Neural progenitor cell (in vitro differentiated cells): ENCODE results near the gene ELMO1. TPM values are rescaled to one million over a fixed set of nuclear protein-coding genes. Genes with fewer than 3 reads are reported as not detected.

Source experiments
- DNase-seq: peaks from one replicate; pipeline ENCODE4 v3.0.0-alpha.2; 2016; ENCODE audit warnings: low spot score
- H2AFZ ChIP-seq: fragments of 200-600 bp; sonication (generic); replicated peaks from 2 replicates; pipeline ENCODE4 v1.6.1; 2016; ENCODE audit warnings: antibody characterized with exemption
- H3F3A ChIP-seq: fragments of 200-600 bp; sonication (generic); 2 replicates; pipeline ENCODE4 v1.6.1; 2016; ENCODE audit warnings: antibody characterized with exemption, low read depth
- H3K27ac ChIP-seq: fragments of 200-600 bp; sonication (generic); 2 replicates; pipeline ENCODE4 v1.5.1; 2016; ENCODE audit warnings: mild to moderate bottlenecking
- H3K27me3 ChIP-seq: fragments of 200-600 bp; sonication (generic); 2 replicates; pipeline ENCODE4 v1.6.1; 2016; ENCODE audit warnings: mild to moderate bottlenecking, moderate library complexity
- H3K36me3 ChIP-seq: fragments of 200-600 bp; sonication (generic); 2 replicates; pipeline ENCODE4 v1.5.1; 2016
- H3K4me1 ChIP-seq: fragments of 200-600 bp; sonication (generic); 2 replicates; pipeline ENCODE4 v1.6.1; 2016; ENCODE audit warnings: mixed run types
- H3K4me2 ChIP-seq: fragments of 200-600 bp; sonication (generic); 2 replicates; pipeline ENCODE4 v1.6.1; 2016
- H3K4me3 ChIP-seq: fragments of 200-600 bp; sonication (generic); 2 replicates; pipeline ENCODE4 v1.5.1; 2016
- H3K79me2 ChIP-seq: fragments of 200-600 bp; sonication (generic); 2 replicates; pipeline ENCODE4 v1.6.1; 2016; ENCODE audit warnings: low read depth
- H3K9ac ChIP-seq: fragments of 200-600 bp; sonication (generic); 2 replicates; pipeline ENCODE4 v1.6.1; 2016
- H3K9me3 ChIP-seq: fragments of 200-600 bp; sonication (generic); 2 replicates; pipeline ENCODE4 v1.5.1; 2016; ENCODE audit warnings: low read depth
- H4K20me1 ChIP-seq: fragments of 200-600 bp; sonication (generic); 2 replicates; pipeline ENCODE4 v1.6.1; 2016; ENCODE audit warnings: low read depth
- H3K27ac Mint-ChIP-seq: 3 replicates; pipeline ENCODE4 v1.8.0; 2021; ENCODE audit warnings: mixed read lengths
- H3K27me3 Mint-ChIP-seq: 2 replicates; pipeline ENCODE4 v1.8.0; 2022; ENCODE audit warnings: low read depth, mild to moderate bottlenecking, inconsistent platforms, moderate library complexity, mixed read lengths; ENCODE audit not compliant: insufficient read depth
- H3K36me3 Mint-ChIP-seq: 3 replicates; pipeline ENCODE4 v1.8.0; 2021; ENCODE audit warnings: mixed read lengths
- H3K4me1 Mint-ChIP-seq: 3 replicates; pipeline ENCODE4 v1.8.0; 2021; ENCODE audit warnings: mixed read lengths
- H3K4me3 Mint-ChIP-seq: 3 replicates; pipeline ENCODE4 v1.8.0; 2021; ENCODE audit warnings: mild to moderate bottlenecking, moderate library complexity, mixed read lengths
- H3K9me3 Mint-ChIP-seq: 3 replicates; pipeline ENCODE4 v1.8.0; 2020; ENCODE audit warnings: mixed read lengths
- EZH2 ChIP-seq: fragments of 200-600 bp; sonication (generic); IDR thresholded peaks from 2 replicates; pipeline ENCODE4 v1.6.1; 2017; ENCODE audit warnings: antibody characterized with exemption, mild to moderate bottlenecking, moderate library complexity
- EZH2phosphoT487 ChIP-seq: fragments of 200-600 bp; sonication (generic); IDR thresholded peaks from 2 replicates; pipeline ENCODE4 v1.6.1; 2017; ENCODE audit warnings: antibody characterized with exemption
- total RNA-seq: library from RNA; depleted of rRNA; stranded (reverse); fragments of >200 nt; gene quantifications from 2 replicates; pipeline ENCODE4 v1.2.3, GENCODE V29; 2015; ENCODE audit warnings: low replicate concordance
- TF ChIP-seq, protein P1 (sequence below): fragments of 200-600 bp; sonication (generic); IDR thresholded peaks from 2 replicates; pipeline ENCODE4 v1.5.1; 2017; ENCODE audit warnings: antibody characterized with exemption, mild to moderate bottlenecking

The ELMO1 gene
- total RNA-seq, 1 donor from 2014 or later: 22.0 TPM

- H4K20me1 ChIP-seq: no peaks in the 10 kb centered on the region
- H3K4me3 ChIP-seq: no peak overlapping the region
- peaks cover 7% of the 10 kb centered on the region for H3K4me1 ChIP-seq
- H3K27ac Mint-ChIP-seq: peak overlapping the region; percentile 17
- peaks cover 8% of the 10 kb centered on the region for H3K9me3 Mint-ChIP-seq
- peaks cover 5% of the 10 kb centered on the region for H3K36me3 Mint-ChIP-seq
- no peak for DNase-seq
- no peak overlapping the region for H3K4me3 Mint-ChIP-seq
- H3F3A ChIP-seq: no peaks in the 10 kb centered on the region
- H3K4me2 ChIP-seq: no peak overlapping the region
- no peaks in the 10 kb centered on the region for H3K27me3 ChIP-seq
- peaks cover 8% of the 10 kb centered on the region for H3K27me3 Mint-ChIP-seq
- peaks cover 18% of the 10 kb centered on the region for H3K4me1 Mint-ChIP-seq
- H3K27ac ChIP-seq: no peak overlapping the region
- H3K9ac ChIP-seq: no peak overlapping the region
- H3K79me2 ChIP-seq: no peaks in the 10 kb centered on the region
- TF ChIP-seq, protein P1, sequence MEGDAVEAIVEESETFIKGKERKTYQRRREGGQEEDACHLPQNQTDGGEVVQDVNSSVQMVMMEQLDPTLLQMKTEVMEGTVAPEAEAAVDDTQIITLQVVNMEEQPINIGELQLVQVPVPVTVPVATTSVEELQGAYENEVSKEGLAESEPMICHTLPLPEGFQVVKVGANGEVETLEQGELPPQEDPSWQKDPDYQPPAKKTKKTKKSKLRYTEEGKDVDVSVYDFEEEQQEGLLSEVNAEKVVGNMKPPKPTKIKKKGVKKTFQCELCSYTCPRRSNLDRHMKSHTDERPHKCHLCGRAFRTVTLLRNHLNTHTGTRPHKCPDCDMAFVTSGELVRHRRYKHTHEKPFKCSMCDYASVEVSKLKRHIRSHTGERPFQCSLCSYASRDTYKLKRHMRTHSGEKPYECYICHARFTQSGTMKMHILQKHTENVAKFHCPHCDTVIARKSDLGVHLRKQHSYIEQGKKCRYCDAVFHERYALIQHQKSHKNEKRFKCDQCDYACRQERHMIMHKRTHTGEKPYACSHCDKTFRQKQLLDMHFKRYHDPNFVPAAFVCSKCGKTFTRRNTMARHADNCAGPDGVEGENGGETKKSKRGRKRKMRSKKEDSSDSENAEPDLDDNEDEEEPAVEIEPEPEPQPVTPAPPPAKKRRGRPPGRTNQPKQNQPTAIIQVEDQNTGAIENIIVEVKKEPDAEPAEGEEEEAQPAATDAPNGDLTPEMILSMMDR: no peak
- TF ChIP-seq EZH2: no peak
- no peak for TF ChIP-seq EZH2phosphoT487
- no peaks in the 10 kb centered on the region for H3K9me3 ChIP-seq
- no peaks in the 10 kb centered on the region for H3K36me3 ChIP-seq
- no peak overlapping the region for H2AFZ ChIP-seq
Observed at GRCh38 chr7:37281368-37282092, 167.1 kb downstream of the ELMO1 start.

DNA sequence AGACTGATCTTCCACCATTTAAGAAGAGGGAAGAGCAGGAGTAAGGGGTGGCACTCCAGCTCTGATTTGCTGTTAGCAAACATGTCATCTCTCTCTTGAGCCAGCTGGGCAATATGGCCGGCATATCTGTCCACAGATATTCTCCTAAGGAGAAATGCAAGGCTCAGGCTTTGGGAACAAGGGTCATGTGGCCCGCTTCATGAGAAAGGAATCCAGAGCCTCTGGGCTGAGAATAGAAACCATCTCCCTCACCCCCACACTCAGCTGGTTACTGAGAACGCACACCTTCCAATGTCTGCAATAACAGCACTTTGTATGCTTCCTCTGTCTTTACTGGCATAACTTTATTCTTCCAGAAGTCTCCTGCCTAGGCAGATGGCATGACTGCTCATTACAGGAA lies 171.2 kb downstream of the ELMO1 start:
- Histone ChIP-seq H3K9ac (no peak overlapping the region), H3K27ac (no peak overlapping the region), H3K79me2 (no peaks in the 10 kb centered on the region), H3K9me3 (no peaks in the 10 kb centered on the region), H2AFZ (no peak overlapping the region), H3K4me2 (no peak overlapping the region), H3K4me3 (no peak overlapping the region), H3K4me1 (peaks cover 15% of the 10 kb centered on the region), H4K20me1 (no peaks in the 10 kb centered on the region), H3K27me3 (no peaks in the 10 kb centered on the region), H3K36me3 (no peaks in the 10 kb centered on the region), H3F3A (peaks cover 14% of the 10 kb centered on the region)
- Mint-ChIP-seq H3K9me3 (peaks cover 8% of the 10 kb centered on the region), H3K36me3 (peaks cover 5% of the 10 kb centered on the region), H3K27me3 (peaks cover 3% of the 10 kb centered on the region), H3K27ac (no peak overlapping the region), H3K4me1 (peaks cover 14% of the 10 kb centered on the region), H3K4me3 (no peak overlapping the region)
- TF ChIP-seq EZH2 (no peak), EZH2phosphoT487 (no peak)
- TF ChIP-seq, protein P1: no peak
- no peak for DNase-seq

DNA sequence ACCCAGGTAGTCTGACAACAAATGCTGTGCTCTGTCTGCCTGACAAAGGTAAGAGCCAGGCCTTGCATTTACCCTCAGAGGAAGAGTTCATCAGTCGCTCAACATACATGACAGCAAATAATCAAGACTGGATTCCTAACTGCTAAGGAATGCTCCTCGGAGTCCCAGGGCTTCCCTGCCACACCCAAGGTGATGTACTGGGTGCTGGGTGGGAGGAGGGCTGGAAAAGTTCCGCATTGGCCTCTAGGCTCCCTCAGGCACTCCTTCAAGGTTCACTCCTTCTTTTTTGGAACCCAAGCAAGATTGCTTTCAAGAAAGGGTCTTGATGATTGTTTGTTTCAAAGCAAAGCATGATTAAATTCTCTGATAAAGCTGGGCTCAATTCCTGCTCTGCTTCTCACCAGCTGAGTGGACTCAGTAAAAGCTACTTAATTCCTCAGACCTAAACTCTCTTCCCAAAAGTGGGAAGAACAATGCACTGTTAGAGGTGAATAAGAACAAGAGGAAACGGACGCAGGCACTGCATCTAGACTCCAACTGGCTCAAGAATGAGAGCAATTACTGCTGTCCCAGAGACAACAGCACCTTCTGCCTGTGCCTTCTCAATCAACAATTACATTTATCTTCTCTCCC lies 173.5 kb downstream of the ELMO1 start:
- no peaks in the 10 kb centered on the region for H3K27me3 ChIP-seq
- no peaks in the 10 kb centered on the region for H3K79me2 ChIP-seq
- H3F3A ChIP-seq: peaks cover 14% of the 10 kb centered on the region
- peak overlapping the region; percentile 76 for H3K27ac ChIP-seq
- Mint-ChIP-seq H3K36me3 (peaks cover 5% of the 10 kb centered on the region), H3K4me1 (peaks cover 8% of the 10 kb centered on the region), H3K27me3 (peaks cover 2% of the 10 kb centered on the region), H3K4me3 (no peak overlapping the region), H3K27ac (no peak overlapping the region), H3K9me3 (peaks cover 6% of the 10 kb centered on the region)
- TF ChIP-seq, protein P1: no peak
- TF ChIP-seq EZH2: no peak
- TF ChIP-seq EZH2phosphoT487: no peak
- H3K4me3 ChIP-seq: no peak overlapping the region
- no peaks in the 10 kb centered on the region for H3K9me3 ChIP-seq
- H2AFZ ChIP-seq: no peak overlapping the region
- H3K36me3 ChIP-seq: no peaks in the 10 kb centered on the region
- no peak overlapping the region for H3K4me2 ChIP-seq
- peaks cover 15% of the 10 kb centered on the region for H3K4me1 ChIP-seq
- no peaks in the 10 kb centered on the region for H4K20me1 ChIP-seq
- H3K9ac ChIP-seq: no peak overlapping the region
- peak; percentile 33 for DNase-seq
